ENCODE data around the gene SPINK4.

The SPINK4 gene

DNA sequence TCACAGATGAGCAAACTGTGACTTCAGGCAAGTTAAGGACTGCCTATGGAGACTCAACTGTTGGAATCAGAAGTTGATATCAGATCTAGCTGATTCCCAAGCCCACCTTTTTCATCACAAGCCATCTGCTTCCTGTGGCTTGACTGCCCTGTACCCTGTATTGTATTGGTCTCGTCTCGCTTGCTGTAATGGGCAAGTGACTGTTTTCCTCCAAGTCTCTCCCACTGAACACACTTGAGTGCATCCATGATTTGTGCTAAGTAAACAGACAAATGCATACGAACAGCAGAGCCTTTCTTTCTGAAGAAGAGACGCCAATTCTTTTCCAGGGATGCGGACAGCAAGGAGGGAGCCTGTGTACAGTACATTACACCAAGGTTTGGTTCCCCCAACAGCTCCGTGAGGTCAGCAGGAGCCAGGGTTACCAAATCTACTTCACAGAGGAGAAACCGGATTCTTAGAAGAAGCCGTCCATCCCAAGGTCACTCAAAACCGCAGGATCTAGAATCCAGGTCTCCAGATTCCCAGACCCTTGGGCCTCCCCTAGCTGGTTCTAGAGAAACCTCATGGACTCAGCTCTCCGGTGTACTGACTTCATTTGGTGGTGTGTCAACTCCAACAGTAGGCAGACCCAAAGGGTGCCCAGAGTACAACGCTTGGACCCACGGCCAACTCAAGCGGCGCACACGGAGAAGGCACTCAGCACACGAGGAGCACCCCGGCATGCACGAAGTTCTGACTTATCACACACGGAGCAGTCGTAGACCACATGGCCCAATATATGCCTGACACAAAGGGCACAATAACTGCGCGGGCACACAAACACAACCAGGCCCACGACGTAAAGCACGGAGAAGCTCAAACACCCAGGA lies 23.4 kb downstream of the SPINK4 start:
- peak; percentile 42 for DNase-seq

DNA sequence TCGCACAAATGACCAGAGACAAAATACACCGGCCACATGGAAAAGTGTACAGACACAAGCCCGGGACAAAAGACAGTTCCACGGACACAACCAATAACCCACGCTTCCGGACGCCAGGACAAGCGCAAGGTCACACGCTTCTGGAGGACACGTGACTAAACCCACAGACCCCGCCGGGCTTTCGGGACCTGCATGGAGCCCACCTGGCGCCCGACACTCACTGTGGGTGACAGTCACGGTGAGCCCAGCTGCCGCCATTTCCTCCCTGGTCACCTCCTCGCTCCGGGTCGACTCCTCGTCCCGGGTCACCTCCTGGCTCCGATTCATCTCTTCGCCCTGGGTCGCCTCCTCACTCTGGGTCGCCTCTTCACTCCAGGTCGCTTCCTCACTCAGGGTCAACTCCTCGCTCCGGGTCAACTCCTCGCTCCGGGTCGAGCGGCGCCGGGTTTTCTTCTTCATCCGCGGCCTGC lies 24.1 kb downstream of the SPINK4 start:
- DNase-seq = peak; percentile 63

DNA sequence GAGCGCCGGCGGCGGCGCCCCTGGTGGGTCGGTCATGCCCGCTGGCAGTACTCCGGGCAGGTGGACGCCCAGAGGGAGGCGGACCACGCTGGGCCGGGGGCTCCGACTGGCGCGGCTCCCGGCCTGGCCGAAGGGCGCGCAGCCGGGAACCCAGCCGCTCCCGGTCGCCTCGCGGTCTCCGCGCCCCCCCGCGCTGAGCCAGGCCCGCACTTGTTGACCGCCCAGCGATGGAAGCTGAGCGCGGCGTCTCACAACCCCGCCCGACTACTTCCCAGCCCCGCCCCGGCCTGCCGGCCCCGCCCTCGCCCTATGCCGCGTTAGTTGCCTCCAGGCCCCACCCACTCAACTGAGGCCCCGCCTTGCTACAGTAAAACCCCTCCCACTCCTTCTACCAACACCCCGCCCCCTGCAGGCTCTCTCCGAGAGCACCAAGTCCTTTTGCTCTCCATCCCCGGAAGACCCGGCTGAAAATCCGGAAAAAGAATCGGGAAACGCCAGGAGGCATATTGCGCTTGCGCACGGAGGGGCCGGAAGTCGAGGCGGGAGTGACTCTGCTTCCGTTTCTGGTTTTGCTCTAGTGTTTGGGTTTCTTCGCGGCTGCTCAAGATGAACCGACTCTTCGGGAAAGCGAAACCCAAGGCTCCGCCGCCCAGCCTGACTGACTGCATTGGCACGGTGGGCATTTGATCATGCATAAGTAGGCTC lies 24.7 kb downstream of the SPINK4 start, which contains the start of the genes BAG1 and CHMP5:
BAG1 (minus strand) TSS at position 236 of the 705 bp plus-strand sequence.
CHMP5 (plus strand) TSS at position 577 of the 705 bp plus-strand sequence; CDS start at position 607, 30 bp downstream.
- DNase-seq = peak; percentile 100

DNA sequence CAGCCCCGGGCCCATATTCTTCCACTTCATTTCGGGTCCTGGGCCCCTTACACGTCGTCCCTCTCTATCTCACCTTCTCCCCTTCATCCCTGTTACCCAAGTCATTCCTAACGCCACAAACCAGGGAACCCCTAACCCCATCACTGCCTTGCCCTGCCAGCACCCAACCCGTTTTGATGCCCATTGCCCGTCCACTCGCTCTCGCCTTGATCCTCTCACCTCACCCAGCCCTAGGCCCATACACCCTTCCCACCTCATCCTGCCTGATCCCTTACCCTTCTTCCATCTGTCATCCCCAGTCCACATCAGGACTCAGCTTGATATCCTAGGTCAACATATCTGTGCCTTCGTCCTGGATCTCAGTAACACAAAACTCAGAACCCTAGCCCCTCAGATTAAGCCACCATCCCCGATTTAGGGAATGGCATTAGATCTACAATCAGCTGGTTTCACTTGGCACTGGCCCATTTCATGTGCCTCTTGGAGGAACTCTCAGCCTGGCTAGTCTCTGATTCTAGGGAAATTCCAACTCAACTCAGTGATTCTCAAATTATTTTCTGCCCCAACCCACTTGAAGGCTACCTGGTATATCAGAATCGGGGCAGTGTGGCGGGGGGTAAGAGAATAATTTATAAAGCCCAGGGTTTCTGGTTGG lies 25.4 kb downstream of the SPINK4 start:
- no peak for DNase-seq

DNA sequence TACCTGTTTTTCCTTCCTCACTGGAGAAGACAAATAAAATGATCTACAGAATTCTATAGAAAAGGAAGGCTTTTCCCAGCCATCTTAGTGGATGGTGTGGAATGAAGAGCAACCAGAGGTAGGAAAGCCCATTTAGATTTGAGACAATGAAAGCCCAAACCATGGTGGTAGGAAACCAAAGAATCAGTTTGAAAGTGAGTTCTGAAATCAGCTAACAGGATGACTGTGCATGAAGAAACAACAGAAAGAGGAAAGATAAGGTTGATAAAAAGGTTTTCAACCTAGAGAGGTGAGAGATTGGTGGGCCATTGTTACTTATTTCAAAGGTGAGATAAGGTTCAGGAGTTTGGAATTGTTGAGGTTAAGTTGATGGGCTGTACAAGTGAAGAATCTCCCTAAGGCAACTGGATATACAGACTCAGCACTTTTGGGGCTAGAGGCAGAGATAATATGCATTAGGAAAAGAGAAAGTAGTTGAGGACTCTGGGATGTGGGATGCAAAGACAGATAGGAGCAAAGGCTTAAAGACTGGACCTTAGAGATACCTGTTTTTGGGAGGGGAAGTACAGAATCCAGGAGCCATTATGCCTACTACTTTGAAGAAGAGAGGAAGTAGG lies 27.3 kb downstream of the SPINK4 start:
- DNase-seq = no peak

DNA sequence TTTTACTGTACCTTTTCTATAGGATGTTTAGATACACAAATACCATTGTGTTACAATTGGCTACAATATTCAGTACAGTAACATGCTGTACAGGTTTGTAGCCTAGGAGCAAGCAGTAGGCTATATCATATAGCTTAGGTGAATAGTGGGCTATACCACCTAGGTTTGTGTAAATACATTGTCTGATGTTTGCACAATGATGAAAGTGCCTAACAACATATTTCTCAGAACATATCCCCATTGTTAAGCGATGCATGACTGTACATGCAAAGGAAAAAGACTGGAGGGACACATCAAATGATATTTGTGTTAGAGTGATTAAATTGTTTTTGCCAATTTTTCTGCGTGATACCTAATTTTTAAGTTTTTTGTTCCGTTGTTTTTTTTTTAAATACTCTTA lies 30.2 kb downstream of the SPINK4 start:
- no peak for DNase-seq

DNA sequence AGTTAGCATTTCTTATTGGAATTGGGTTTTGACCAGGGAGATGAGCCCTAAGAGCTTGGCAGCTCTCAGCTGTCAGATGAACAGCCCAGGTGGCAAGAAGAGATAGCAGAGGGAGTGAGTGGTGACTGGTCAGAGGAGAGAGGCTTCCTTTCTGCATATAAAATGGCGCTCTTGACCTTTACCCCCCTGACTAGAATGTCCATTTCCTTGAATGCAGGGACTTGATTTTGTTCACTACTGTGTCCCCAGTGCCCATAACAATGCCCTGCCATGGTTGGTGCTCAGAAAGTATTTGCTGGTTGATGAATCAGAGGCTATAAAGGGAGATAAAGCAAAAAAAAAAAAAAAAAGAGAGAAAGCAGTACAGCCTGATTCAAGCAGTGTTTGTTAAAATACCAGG lies 32.1 kb downstream of the SPINK4 start:
- DNase-seq = no peak

DNA sequence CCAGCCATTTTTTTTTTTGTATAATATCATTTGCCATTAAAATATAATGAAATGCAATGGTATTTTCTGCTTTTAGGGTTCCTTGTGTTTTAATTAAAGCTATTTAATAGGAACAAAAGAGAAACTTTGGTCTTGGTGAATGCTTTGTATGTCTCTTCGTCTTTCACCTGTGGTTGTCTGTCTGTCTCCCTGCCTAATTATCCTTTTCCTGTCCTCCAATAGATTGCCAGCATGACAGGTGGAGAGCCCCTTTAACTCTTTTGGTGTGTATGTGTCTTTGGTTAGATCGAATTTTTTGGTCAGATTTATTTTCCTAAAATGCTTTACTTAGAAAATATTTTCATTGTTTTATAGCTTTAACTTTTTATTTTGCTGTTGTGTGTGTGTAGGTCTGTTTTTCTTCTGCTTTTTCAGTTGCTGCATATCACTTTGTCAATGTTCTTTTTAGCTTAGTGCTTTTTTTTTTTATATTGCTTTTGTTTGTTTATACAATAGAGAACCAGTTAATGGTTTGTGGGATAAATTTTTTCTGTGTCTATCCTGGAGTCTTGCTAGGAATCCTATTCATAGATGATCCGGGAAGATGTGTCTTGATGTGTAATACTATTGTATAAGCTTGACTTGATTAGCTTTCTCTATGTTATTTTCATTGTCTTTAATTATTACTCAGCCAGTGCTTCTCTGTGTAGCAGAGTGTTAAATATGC lies 33.5 kb downstream of the SPINK4 start:
- DNase-seq = no peak

DNA sequence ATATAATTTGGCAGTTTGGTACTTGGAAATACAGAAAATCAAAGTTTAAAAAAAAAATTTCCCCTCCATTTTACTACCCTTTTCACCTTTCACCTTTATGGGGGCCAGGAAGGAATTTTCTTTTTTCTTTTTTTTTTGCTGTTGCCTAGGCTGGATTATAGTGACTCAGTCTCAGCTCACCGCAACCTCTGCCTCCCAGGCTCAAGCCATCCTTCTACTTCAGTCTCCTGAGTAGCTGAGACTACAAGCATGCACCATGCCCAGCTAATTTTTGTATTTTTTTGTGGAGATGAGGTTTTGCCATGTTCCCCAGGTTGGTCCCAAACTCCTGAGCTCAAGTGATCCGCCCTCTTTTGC lies 34.0 kb downstream of the SPINK4 start:
- DNase-seq = no peak

DNA sequence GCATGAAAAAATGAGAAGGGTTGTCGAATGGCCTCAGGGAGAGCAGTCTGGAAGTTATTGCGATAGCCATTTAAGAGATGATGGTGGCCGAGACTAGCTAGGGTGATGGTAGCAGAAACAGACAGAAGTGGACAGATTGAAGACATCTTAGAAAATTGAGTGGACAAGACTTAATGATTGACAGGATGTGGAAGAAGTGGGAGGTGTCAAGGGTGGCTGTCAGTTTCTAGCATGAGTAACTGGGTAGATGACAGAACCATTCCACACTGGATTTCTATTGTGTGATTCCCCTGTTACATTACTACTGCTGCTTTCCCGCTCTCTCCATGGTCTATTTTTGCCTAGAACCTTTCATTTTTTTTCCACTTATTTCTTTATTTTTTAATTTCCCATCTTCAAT lies 37.5 kb downstream of the SPINK4 start:
- no peak for DNase-seq

DNA sequence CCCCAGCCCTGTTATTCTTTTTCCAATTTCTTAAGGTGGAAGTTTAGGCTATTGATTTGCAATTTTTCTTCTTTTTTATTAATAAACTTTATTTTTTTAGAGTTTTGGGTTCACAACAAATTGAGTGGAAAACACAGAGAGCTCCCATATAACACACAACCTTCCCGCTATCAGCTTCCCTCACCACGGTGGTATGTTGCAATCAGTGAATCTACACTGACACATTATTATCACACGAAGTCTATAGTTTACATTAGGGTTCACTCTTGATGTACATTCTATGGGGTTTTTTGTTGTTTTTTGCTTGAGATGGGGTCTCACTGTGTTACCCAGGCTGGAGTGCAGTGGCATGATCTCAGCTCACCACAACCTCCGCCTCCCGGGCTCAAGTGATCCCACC lies 45.5 kb downstream of the SPINK4 start:
- DNase-seq = no peak

DNA sequence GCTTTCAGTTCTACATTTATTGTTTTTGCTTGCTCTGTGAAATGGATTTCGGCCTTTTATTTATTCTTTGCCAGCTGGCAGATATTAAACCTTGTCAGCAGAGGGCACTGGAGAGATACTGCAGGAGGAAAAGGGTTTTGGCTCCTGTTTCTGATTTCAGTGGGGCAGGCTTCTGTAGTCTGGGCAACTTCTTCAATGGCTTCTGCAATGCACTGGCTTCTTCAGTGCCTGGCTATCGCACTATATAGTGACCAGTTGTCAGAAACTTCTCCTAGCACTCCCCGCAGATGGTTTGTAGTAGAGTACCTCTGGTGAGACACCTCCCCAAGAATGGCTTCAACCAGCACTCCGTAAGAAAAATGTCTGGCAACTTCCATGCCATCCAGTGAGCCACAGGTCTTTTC lies 47.1 kb downstream of the SPINK4 start:
- peak; percentile 66 for DNase-seq

DNA sequence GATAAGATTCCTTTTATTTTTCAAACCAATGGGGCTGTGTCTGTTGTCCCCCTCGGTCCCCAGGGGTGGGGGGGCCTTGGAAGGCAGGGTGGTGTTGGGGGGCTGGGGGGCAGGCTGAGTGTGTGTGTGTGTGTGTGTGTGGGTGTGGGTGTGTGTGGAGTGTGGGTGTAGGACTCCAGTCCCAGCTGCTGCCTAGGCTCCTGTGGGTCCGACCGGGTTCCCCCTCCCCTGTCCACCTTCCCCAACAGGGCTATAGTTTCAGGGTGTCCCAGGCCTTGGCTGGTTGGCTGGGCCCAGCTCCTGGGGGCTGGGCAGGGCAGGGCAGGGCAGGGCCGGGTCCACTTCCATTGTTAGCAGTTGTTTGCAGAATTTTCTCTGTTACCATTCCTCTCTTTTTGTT lies 48.3 kb downstream of the SPINK4 start:
- DNase-seq = no peak

DNA sequence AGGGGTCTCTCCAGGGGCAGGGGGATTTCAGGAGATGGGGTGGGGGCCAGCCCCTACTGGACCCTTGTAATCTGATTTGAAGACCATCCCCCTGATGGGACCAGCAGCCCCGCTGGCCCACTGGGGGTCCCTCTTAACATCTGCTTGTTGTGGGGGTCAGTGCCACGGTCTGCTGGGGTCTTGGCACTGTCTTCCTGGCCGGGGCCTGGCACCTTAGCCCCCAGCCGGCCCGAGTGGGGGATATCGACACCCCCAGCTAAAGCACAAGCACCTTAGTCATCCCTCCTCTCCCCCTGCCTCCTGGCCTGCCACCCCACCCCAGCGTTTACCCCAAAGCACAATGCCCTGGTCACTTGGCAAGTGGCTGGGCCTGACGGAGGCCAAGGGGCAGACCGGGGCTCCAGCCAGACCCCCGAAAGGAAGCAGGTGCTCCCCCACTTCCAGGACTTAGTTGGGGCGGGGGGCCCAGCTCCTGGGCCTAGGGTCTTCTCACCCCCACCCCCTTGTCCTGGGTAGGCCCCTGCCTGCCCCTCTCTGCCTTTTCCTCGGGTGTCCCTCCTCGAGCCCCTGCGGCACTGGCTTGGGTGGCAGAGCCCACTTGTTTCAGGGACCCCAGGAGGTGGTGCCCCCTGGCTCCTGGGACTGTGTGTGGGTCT lies 49.0 kb downstream of the SPINK4 start:
- DNase-seq = no peak

DNA sequence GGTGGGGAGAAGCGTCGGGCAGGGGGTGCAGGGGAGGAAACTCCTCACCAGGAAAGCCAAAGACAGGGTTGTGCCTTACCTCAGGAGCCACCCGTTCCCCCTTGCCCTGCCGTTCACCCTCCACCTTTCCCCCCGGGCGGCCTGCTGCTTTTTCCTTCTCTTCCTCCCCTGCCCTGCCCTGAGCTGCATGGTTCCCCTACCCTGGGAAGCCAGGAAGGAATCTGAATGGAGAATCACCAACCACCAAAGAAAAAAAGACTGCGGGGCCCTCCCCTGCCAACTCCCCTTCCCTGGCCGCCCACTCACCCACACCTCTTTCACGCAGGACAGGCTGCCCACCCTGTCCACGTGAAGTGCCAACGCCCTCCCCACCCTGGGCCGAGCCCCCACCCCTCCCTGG lies 49.5 kb downstream of the SPINK4 start:
- peak; percentile 50 for DNase-seq

DNA sequence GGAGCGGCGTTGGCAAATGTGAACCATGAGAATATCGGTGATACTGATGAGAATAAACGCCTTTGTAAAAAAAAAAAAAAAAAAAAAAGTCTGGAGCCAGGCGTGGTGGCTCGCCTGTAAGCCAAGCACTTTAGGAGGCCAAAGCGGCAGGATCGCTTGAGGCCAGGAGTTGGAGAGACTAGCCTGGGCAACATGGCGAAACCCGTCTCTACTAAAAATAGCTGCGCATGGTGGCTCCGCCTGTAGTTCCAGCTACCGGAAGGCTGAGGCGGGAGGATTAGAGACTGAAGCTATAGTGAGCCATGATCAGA lies 49.9 kb downstream of the SPINK4 start:
- peak; percentile 84 for DNase-seq

DNA sequence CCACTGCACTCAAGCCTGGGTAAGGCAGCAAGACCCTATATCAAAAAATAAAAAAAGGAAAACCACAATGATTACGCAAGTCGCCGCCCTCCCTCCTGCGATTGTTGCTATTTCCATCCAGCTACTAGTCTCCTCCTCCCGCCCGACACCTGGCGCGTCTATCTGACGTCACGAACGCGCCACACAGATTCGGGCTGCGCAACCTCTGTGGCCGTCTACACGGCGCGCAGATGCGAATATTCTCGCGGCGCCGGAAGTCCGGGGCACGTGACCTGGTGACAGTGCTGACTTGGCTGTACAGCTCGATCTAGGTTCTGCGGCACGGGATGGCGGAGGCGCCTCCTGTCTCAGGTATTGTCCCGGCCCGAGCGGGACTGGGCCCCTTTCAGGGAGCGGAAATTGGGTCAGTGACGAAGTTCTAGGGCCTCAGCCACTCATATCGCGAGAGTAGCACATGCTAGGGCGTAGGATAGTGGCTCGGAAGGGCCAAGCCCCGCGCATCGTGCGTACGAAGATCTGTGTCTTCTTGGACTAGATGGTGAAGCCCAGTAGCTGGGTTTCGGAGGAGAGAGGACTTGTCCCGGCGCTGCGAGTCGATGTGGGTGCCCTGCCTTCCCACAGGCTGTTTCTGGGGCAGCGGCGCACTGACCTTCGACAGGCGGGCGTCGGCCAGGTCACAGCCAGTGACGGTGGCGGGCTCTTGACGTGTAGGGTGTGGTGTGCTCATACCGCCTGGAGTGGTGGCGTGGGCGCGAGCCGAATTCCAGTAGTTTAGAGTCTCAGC lies 50.5 kb downstream of the SPINK4 start, which contains the start of gene NFX1:
NFX1 (plus strand) TSS at position 270 of the 784 bp plus-strand sequence; CDS start at position 327, 57 bp downstream.
- DNase-seq = peak; percentile 98

DNA sequence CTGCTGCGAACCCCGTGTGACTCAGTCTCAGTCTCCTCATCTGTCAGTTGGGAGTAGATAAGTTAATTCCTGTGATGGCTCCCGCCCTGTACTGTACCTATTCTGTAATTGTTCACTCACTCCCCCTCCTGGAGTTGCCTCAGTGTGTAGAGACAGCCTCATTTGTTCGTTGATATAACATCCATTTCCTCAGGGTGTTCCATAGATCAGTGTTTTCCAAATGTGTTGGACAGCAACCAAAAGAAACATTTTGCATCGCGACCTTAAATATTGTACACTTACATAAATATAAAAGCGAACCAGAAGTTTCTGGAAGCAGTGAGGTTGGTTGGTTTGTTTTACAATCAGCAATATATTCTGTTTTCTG lies 51.0 kb downstream of the SPINK4 start:
- DNase-seq = no peak

DNA sequence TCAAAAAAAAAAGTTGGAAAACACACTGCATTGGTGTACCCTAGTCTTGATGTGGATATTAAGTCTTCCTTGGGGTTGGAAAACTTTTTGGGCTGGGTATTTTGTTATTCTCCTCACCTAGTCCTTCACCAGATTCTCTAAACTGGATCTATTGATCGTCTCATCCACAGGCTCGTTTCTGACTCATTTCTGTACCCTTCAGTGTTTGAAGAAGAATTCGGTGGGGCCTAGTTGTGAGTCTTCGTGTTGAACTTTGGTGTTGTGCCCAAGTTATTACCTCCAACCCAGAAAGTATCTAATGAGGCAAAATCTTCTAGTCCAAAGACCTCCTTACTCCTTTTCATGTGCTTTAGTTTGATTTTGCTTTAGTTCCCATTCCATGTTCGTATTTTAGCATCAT lies 51.9 kb downstream of the SPINK4 start:
- no peak for DNase-seq

DNA sequence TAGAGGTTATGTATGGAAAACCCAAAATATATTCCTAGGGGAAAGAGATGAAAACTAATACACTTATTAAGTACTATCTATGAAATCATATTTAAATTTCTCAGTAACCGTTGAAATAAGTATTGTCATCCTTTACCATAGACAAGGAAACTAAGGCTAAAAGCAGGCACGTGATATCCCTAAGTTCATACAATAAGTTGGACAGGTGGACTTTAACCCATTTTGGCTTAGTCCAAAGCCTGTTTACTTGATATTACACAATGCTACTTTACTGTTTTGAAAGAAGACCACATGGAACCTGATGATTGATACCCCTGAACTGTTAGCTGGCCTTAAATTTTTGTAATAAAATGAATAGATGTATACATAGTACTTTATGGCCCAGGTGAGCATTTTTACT lies 53.8 kb downstream of the SPINK4 start:
- no peak for DNase-seq
